Measurements from ENCODE around the gene PLCB3. TPM values are rescaled to one million over a fixed set of nuclear protein-coding genes. Genes with fewer than 3 reads are reported as not detected.

PLCB3 gene
- total RNA-seq, 1 donor from 2014 or later, result 8.1 TPM

GRCh38 chr11:64287676-64288352, 36.5 kb downstream of the PLCB3 start:
- Mint-ChIP-seq H3K4me3 (peak overlapping the region; percentile 11), H3K27me3 (peaks cover 10% of the 10 kb centered on the region), H3K4me1 (peaks cover 23% of the 10 kb centered on the region), H3K9me3 (no peaks in the 10 kb centered on the region), H3K36me3 (ENCODE audit: low read depth) (peaks cover 2% of the 10 kb centered on the region), H3K27ac (no peak overlapping the region)
- ChIA-PET CTCF (interaction anchor here (1.2 kb wide), 1 partner anchor 83 kb away, joined by 5 read pairs; no protein-coding TSS in a partner anchor), POLR2A (interaction anchor here (0.6 kb wide), 1 partner anchor 70 kb away, joined by 8 read pairs; no protein-coding TSS in a partner anchor)
- TF ChIP-seq CTCF (IDR thresholded peaks at IDR 0.05), result no peak
- no peak for ATAC-seq (ENCODE audit: low read depth)
- no peak for DNase-seq
- intact Hi-C loops (cut with micrococcal nuclease), result no loop called here

- Mint-ChIP-seq H3K27me3 (peaks cover 15% of the 10 kb centered on the region), H3K36me3 (ENCODE audit: low read depth) (no peaks in the 10 kb centered on the region), H3K4me1 (peaks cover 20% of the 10 kb centered on the region), H3K27ac (no peak overlapping the region), H3K4me3 (no peak overlapping the region), H3K9me3 (no peaks in the 10 kb centered on the region)
- no peak for DNase-seq
- CTCF ChIA-PET, result interaction anchor here (0.9 to 1.2 kb wide), 2 partner anchors 17 to 83 kb away, joined by 4 to 5 read pairs; no protein-coding TSS in a partner anchor
- TF ChIP-seq CTCF (IDR thresholded peaks at IDR 0.05), result no peak
- POLR2A ChIA-PET, result interaction anchor here (0.6 kb wide), 2 partner anchors 43 to 70 kb away, joined by 4 to 8 read pairs; no protein-coding TSS in a partner anchor
- intact Hi-C loops (cut with micrococcal nuclease), result no loop called here
- no peak for ATAC-seq (ENCODE audit: low read depth)
These were observed 37.0 kb downstream of the PLCB3 start for GRCh38 chr11:64288353-64288750.

- Mint-ChIP-seq H3K27me3 (peaks cover 20% of the 10 kb centered on the region), H3K36me3 (ENCODE audit: low read depth) (no peaks in the 10 kb centered on the region), H3K4me1 (peaks cover 15% of the 10 kb centered on the region), H3K4me3 (no peak overlapping the region), H3K9me3 (no peaks in the 10 kb centered on the region), H3K27ac (no peak overlapping the region)
- DNase-seq (no peak), ATAC-seq (ENCODE audit: low read depth) (no peak)
- ChIA-PET POLR2A (interaction anchor here (0.6 to 1.2 kb wide), 3 partner anchors 16 to 85 kb away, joined by 3 to 15 read pairs (median 4); no protein-coding TSS in a partner anchor), CTCF (interaction anchor here (0.9 kb wide), 1 partner anchor 18 kb away, joined by 4 read pairs; no protein-coding TSS in a partner anchor)
- intact Hi-C loops (cut with micrococcal nuclease), result no loop called here
- TF ChIP-seq CTCF (IDR thresholded peaks at IDR 0.05), result no peak
These were observed 37.8 kb downstream of the PLCB3 start for GRCh38 chr11:64289002-64289564.

GRCh38 chr11:64290352-64291261, 39.3 kb downstream of the PLCB3 start:
- Mint-ChIP-seq H3K27me3 (peaks cover 30% of the 10 kb centered on the region), H3K4me1 (peaks cover 15% of the 10 kb centered on the region), H3K9me3 (no peaks in the 10 kb centered on the region), H3K4me3 (peak overlapping the region; percentile 41), H3K36me3 (ENCODE audit: low read depth) (no peaks in the 10 kb centered on the region), H3K27ac (no peak overlapping the region)
- intact Hi-C loops (cut with micrococcal nuclease), result no loop called here
- no peak for ATAC-seq (ENCODE audit: low read depth)
- TF ChIP-seq CTCF (IDR thresholded peaks at IDR 0.05), result no peak
- DNase-seq, result no peak
- CTCF ChIA-PET, result interaction anchor here (0.9 to 1.0 kb wide), 2 partner anchors 10 to 12 kb away, joined by 3 read pairs; partner anchors contain the start of gene CATSPERZ
- POLR2A ChIA-PET, result interaction anchor here (1.2 kb wide), 1 partner anchor 18 kb away, joined by 3 read pairs; no protein-coding TSS in a partner anchor
